HG03135 (cell line): ENCODE results near the gene ZSCAN21.
A peak's percentile ranks its signal among the peaks of the same experiment; 100 is the strongest.
"Not testable (repeated sequence)": the region's sequence is repeated elsewhere in the genome, so short reads cannot be mapped to it uniquely, and the experiment has no call there.

Source experiments
- ATAC-seq: cut with Tn5 transposase; IDR thresholded peaks from one replicate; pipeline ENCODE4 v1.9.1; 2021; ENCODE audit warnings: mild to moderate bottlenecking, moderate library complexity; ENCODE audit not compliant: unreplicated experiment

Gene ZSCAN21

DNA sequence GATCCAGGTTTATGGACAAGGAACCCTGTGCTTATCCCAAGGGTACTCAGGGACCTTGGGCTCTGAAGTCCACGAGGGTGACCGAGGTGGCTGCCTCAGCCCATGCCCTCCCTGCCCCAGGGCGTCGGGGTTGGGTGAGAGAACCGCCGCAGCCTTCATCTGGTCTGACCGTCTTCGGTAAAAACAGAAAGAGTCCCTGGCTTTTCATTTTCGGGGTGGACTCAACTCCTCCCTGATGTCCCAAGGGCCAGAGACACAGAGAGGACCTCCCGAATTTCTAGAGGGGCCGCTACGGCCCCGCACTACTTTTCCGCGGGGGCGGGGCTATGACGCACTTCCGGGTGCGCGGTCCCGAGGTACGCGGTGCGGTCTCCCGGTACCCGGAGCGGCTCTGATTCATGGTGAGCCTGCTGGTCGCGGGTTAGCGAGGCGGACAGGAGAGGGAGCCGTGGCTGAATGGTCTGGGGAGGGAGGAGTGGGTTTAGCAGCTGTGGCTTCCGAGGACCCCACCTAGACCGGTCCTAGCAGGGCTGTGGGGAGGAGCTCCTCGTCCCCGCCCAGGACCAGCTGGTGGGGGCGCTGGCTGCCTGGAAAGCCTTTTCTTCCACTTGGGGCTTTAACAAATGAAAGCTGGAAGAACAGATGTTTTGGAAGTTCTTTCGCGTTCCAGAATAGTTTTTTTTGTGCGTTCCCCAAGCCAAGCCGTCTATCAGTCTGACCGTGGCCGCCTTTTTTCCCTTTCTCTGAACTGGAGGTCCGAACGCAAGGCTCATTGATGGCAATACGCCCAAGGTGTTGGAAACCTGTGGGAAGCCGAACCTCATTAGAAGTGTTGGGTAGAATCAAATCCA is at the start of gene ZSCAN21:
Gene ZSCAN21 (plus strand): TSS at position 334 of the 851 bp plus-strand sequence. CDS start 7,233 bp downstream, outside the sequence.
- ATAC-seq: peak; percentile 89

DNA sequence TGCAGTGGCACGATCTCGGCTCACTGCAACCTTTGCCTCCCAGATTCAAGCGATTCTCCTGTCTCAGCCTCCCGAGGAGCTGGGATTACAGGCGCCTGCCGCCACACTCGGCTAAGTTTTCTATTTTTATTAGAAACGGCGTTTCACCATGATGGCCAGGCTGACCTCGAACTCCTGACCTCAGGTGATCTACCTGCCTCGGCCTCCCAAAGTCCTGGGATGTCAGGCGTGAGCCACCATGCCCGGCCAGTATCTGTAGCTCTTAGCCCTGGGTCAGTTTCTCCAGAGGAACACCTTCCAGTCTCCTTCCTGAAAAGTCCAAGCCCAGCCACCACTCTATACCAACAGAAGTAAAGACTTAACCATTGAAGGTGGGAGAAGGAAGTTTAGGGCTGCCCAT is 49.3 kb upstream of the ZSCAN21 start:
- no peak for ATAC-seq

DNA sequence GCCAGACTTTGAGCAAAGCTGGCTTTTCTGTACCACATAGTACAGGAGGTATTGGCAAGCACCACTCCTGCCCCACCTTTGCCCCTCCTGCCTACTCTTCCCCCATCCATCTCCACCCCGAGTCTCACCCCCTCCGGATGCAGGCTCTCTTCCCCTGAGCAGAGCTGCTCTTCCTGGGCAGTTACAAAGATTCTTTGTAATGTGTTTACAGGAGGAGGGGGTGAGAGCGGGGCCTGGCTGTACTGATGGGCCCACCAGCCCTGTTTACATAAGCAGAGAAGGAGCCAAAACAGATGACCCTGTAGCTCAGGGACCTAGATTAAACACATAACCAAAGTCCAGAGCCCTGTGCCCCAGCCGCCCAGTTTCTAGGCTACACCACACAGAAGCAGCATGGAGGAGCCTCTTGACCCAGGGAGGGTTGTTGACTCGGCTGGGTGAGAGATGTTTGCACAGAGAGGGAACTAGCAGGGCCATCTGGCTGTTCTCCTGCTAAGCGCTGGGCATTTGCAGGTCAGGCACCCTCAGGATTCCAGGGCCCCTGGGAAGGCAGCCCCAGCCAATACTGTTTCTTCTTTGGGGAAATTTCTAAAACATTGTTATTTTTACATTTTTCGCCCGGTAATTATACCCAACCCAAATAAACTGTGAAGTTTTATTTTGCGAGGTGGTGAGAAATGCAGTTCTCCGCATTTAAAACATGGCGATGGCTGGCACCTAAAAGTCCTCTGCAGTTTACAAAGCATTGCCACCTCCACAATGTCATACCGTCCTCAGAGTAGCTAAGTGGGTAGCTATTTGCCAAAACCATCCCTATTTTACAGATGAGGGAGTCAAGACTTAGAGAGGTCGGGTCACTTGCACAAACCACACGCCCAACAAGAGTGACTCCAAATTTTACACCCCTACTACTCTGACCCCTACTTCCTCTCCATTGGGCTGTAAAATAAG is 45.6 kb upstream of the ZSCAN21 start:
- ATAC-seq: no peak

DNA sequence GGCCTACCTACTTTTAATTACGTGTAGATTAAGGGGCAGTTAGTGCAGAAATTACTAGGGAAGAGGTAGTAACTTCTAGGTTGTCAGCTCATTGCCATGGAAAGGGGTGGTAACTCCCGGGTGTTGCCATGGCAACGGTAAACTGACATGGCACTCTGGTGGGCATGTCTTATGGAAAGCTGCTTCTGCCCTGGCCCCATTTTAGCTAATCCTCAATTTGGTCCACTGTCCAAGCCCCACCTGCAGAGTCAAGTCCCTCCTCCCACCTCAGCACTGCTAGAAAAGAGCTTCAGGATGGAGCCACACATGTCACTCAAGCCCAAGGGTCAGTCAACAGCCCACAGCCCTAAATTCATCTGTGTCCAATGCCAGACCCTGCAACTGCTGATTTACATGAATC is 41.7 kb upstream of the ZSCAN21 start:
- no peak for ATAC-seq

DNA sequence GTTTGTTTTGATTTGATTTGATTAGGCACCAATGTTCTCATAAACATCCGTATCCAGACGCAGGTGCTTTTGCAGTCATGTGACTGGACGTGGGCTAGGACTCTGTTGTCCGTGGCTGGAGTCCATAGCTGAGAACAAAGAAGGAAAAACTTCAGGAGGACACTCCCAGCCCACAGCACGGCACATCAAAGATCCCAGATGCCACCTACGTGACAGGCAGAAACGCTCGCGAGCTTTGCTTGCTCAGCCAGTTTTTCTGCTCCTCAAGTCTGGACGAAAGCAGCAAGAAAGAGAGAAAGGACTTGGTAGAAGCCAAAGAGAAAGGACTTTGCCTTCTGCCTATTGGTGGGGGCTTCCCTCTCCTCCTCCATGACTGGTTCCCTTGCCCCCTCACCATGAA is 41.0 kb upstream of the ZSCAN21 start:
- ATAC-seq: no peak

DNA sequence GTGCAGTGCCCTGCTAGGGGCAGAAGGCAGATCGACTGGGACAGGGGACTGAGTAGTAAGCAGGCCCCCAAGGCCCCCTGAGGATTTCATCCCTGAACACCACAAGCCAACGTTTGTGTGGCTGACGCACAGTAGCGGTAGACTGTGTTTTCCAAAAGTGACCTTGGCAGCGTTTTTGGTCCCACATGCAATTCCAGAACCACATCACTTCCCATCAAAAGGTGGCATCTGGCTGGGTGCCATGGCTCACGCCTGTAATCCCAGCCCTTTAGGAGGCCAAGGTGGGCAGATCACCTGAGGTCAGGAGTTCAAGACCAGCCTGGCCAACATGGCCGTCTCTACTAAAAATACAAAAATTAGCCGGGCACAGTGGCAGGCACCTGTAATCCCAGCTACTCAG is 39.6 kb upstream of the ZSCAN21 start:
- ATAC-seq: not testable (repeated sequence)

DNA sequence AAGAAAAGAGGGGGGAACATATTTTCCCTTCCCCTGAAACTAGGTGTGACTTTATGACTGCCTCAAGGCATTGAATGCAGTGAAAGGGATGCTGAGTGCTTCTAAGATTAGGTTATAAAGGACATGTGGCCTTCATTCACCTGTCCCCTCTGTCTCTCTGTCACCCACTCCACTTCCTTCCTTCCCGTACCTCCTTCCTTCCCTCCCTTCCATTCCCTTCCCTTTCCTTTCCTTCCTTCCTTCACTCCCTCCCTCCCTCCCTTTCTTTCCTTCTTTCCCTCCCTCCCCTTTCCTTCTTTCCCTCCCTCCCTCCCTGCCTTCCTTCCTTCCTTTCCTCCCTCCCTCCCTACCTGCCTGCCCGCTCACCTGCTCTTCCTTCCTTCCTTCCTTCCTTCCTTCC is 38.7 kb upstream of the ZSCAN21 start:
- ATAC-seq: no peak

DNA sequence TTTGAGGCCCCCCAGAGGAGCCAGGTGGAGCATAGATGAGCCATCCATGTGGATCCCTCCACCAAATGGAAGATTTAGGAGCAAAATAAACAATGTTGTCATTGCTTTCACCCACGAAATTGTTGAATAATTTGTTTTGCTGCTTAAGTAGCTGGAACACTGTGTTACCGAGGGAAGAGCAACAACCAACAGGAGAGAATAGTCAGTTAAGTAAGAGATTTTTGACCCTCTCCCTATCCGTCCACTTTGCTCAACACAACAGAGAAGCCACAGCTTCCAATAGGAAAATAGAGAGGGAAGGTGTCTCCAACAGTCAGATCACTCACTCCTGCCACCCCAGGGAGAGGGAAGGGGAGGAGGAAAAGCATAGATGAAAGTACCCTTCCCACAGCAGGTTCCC is 38.1 kb upstream of the ZSCAN21 start:
- ATAC-seq: no peak

DNA sequence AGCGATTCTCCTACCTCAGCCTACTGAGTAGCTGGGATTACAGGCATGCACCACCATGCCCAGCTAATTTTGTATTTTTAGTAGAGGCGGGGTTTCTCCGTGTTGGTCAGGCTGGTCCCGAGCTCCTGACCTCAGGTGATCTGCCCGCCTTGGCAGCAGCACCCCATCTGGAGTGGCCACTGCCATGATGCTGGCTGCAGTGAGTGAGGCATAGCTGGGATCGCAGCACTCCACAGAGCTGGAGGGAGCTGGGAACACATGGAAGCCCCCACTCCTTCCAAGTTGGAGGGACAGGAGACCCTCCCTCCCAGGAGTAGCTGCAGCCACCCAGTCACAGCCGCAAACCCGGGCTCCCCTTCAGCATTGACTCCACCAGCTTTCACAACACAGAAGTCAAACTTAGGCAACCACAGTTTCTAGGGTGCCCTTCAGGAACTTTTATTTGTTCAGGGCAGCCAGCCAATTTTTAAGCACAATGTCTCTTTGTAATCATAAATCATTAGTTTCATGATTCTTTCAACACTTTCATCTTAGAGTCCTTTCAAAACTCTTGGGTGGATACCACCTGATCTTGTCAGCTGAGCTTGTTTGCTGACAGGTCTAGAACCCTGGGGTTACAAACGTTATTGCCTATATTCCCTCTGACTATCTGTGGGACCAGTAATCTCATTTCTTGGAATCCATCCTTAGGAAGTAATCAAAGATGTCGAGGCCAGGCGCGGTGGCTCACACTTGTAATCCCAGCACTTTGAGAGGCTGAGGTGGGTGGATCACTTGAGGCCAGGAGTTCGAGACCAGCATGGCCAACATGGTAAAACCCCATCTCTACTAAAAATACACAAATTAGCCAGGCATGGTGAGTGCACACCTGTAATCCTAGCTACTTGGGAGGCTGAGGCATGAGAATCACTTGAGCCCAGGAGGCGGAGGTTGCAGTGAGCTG is 36.9 kb upstream of the ZSCAN21 start:
- not testable (repeated sequence) for ATAC-seq

DNA sequence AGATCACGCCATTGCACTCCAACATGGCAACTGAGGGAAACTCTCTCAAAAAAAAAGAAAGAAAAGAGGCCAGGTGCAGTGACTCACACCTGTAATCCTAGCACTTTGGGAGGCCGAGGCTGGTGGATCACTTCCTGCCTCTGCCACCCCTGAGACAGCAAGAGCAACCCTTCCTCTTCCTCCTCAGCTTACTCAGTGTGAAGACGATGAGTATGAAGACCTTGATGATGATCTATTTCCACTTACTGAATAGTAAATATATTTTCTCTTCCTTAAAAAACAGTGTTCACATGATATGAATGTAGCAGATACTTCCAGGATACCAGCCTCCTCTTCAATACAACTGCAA is 36.3 kb upstream of the ZSCAN21 start:
- no peak for ATAC-seq

DNA sequence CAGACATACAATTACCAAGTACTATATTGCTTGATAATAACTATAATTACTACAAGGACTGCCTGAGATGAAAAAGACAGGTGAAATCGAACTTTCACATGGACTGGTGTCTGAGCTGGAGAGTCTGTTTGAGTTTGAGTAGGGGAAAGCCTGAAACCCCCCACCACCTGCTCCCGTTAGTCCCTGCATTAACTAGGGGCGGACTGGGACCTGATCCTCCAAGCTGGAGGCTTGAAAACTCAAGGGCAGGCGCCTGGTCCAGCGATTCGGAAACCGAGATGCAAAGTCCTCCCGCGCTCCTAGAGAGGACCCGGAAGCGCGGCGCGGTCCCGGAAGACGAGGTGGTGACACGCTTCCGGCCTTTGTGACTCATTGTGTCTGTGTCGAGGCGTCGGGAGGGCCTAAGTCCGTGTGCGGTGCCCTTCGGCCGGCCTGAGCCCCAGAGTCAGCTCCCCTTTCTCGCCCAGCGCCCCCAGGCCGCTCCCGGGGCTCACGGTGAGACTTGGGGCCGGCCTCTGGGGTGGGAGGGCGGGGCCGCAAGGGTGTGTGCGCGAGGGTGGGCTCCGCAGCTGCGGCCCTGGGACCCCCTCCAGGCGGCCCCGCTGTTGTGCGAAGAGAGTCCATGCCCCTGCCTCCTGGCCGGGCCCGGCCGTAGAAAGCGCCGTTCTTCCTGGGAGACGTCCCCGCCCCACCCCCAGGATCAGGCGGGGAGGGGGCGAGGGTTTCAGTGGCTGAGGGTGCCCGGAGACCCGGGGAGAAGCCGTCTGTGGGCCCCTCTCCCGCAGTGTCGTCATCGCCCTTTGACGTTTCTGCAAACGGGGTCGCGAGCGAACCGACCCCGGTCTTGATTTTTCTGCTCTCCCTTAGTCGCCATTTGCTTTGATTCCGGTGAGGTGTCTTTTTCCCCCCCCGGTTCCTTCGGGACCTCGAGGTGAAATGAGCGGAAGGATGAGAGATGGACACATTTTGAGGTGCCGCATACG is 34.1 kb upstream of the ZSCAN21 start, which contains the start of gene ZKSCAN1:
Gene ZKSCAN1 (plus strand): TSS at position 365 of the 983 bp plus-strand sequence. CDS start 7,911 bp downstream, outside the sequence.
- peak; percentile 97 for ATAC-seq

DNA sequence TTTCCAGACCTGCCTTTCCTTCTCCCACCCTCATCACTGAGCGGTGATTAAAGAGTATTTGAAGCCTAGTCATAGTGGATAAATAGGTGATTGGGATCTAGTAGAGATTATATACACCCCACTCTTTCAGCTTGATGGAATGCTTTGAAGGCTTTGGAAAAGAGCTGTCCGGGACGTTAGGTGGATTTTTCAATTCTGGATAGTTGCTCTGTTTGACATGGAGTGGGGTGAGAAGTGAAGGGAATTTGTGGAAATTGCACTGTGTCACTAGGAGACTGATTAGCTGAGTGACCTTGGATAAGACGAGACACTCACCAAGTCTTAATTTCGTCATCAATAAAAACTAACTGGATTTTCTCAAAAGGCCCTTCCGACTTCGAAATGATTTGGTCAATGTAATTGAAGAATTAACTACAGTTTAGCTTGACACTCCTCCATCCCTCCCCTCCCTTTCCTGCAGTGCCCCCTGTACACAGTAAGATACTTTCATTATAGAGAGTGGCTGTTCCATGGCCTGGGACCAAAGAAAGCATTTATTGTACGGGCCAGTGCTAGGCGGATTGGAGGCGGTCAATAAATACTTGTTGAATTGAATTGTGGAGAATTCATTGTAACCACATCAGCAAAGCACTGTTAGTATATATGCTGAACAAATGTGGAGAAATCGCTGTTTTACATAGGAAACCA is 33.2 kb upstream of the ZSCAN21 start:
- no peak for ATAC-seq

DNA sequence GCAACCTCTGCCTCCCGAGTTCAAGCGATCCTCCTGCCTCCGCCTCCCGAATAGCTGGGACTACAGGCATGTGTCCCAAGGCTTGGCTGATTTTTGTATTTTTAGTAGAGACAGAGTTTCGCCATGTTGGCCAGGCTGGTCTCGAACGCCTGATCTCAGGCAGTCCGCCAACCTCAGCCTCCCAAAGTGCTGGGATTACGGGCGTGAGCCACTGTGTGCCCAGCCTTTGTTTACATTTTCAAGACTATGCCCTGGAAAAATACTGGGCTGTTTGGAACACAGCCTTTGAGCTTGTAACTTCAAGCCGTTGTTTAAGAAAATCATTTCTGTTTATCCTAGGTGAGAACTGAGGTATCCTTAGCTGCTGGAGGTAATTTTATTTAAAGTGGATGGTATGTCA is 32.3 kb upstream of the ZSCAN21 start:
- no peak for ATAC-seq

DNA sequence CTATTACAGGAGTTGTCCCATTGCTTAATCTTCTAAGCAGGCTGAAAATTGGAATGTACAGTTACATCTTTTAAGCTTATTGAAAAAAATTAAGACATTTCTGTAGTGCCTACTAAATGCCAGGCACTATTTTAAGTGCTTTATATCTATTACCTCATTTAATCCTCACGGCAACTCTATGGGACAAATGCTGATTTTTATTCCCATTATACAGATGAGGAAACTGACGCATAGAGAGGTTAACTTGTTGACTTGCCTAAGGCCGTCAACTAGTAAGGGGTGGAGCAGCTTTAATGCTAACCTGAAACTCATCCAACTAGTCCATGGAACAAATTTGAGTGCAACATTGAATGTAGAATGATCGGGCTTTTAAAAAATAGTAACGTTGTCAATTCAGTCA is 31.7 kb upstream of the ZSCAN21 start:
- ATAC-seq: no peak

DNA sequence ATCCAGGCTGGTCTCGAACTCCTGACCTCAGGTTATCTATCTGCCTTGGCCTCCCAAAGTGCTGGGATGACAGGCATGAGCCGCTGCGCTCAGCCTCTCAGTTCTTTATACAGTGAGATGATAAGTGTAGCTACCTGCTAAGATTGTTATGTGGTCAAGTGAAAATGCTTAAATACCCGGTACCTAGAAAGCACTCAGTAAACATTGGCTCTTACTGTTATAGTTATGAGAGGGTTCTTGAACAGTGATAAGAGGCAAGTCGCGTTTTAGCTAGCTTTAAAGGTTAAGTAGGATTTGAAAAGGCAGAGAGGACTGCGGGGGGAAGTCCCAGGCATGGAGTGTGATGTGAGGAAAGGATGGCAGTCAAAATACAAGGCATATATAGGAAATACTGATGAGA is 29.7 kb upstream of the ZSCAN21 start:
- ATAC-seq: no peak

DNA sequence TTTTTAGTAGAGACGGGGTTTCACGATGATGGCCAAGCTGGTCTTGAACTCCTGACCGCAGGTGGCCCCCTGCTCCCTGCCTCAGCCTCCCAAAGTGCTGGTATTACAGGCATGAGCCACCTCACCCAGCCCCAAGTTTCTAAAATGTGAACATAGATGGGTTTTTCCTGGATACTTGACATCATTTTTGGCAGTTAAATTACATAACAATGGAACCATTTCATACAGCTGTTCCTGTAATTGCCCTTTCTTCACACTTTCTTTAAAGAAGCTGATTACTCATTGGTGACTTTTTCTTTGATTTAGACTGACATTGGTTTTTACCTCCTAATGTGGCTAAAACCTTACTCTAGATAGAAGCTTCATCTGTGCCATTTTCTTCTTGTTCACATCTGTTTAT is 28.3 kb upstream of the ZSCAN21 start:
- no peak for ATAC-seq

DNA sequence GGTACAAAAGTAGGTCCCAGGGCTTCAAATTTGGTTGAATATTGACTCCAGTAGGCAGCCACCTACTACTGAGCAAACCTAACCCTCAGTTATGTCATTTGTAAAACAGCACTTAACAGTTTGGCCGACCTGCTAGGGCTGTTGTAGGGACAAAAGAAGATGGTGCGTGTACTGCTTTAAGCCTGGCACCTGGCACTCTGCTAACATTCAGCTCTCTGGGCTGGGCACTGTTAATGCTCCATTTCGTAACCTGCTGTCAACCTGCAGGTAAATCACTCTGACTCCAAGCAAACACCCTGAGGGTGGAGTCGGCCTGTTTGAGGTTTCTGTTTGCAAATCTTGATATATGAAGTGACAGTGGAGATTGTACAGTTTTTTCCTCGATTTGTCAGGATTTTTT is 27.0 kb upstream of the ZSCAN21 start:
- no peak for ATAC-seq

DNA sequence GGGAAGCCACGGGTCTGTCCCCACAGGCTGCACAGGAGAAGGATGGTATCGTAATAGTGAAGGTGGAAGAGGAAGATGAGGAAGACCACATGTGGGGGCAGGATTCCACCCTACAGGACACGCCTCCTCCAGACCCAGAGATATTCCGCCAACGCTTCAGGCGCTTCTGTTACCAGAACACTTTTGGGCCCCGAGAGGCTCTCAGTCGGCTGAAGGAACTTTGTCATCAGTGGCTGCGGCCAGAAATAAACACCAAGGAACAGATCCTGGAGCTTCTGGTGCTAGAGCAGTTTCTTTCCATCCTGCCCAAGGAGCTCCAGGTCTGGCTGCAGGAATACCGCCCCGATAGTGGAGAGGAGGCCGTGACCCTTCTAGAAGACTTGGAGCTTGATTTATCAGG is 26.0 kb upstream of the ZSCAN21 start:
- ATAC-seq: no peak
